Measurements from ENCODE around the gene SH3BP2. TPM values are rescaled to one million over a fixed set of nuclear protein-coding genes. Genes with fewer than 3 reads are reported as not detected.
A peak's percentile ranks its signal among the peaks of the same experiment; 100 is the strongest.

Gene SH3BP2
- total RNA-seq, 1 donor from 2014 or later = 85.3 TPM

DNA sequence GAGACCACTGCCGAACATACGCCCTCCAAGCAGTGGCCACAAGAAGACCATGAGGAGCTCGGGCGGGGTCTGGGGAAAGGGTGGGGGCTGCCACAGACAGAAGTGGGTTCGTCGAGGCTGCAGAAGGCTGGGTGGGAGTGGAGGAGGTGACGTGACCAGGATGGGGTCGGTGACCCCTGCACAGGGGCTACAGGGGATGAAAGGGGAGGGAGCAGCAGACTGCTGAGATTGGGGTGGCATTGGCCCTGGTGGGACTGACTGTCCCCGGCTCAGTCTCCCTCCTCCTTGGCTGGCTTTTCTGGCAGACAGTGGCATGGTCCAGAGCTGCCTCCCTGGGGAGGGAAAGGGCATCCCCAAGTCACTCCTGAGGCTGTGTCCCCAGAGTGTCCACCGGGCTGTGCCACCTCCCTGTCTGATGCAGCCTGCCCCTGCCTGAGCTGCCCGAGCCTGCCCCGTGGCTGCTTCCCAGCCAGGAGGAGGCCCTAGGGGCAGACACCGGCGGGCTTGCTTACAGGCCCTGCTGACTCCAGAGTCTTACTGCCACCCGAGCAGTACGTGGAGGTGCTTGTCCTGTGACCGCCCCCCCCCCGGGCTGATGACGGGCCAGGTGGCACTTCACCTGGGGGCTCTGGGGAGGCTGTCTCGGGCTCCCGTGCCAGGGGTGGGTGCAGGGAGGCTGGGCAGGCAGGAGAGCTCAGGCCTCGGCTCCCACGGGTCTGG, 7.2 kb downstream of the SH3BP2 start:
- TF ChIP-seq, protein P1, sequence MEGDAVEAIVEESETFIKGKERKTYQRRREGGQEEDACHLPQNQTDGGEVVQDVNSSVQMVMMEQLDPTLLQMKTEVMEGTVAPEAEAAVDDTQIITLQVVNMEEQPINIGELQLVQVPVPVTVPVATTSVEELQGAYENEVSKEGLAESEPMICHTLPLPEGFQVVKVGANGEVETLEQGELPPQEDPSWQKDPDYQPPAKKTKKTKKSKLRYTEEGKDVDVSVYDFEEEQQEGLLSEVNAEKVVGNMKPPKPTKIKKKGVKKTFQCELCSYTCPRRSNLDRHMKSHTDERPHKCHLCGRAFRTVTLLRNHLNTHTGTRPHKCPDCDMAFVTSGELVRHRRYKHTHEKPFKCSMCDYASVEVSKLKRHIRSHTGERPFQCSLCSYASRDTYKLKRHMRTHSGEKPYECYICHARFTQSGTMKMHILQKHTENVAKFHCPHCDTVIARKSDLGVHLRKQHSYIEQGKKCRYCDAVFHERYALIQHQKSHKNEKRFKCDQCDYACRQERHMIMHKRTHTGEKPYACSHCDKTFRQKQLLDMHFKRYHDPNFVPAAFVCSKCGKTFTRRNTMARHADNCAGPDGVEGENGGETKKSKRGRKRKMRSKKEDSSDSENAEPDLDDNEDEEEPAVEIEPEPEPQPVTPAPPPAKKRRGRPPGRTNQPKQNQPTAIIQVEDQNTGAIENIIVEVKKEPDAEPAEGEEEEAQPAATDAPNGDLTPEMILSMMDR (IDR thresholded peaks at IDR 0.05; ENCODE audit: partially characterized antibody, unreplicated experiment) = no peak
- DNase-seq = peak; percentile 32
- Mint-ChIP-seq H3K27ac (ENCODE audit: unreplicated experiment) (no peak overlapping the region), H3K4me1 (ENCODE audit: low read depth, unreplicated experiment) (no peaks in the 10 kb centered on the region), H3K27me3 (ENCODE audit: unreplicated experiment) (peaks cover 2% of the 10 kb centered on the region), H3K36me3 (ENCODE audit: unreplicated experiment) (no peaks in the 10 kb centered on the region), H3K9me3 (ENCODE audit: unreplicated experiment) (no peaks in the 10 kb centered on the region), H3K4me3 (ENCODE audit: unreplicated experiment) (no peak overlapping the region)

DNA sequence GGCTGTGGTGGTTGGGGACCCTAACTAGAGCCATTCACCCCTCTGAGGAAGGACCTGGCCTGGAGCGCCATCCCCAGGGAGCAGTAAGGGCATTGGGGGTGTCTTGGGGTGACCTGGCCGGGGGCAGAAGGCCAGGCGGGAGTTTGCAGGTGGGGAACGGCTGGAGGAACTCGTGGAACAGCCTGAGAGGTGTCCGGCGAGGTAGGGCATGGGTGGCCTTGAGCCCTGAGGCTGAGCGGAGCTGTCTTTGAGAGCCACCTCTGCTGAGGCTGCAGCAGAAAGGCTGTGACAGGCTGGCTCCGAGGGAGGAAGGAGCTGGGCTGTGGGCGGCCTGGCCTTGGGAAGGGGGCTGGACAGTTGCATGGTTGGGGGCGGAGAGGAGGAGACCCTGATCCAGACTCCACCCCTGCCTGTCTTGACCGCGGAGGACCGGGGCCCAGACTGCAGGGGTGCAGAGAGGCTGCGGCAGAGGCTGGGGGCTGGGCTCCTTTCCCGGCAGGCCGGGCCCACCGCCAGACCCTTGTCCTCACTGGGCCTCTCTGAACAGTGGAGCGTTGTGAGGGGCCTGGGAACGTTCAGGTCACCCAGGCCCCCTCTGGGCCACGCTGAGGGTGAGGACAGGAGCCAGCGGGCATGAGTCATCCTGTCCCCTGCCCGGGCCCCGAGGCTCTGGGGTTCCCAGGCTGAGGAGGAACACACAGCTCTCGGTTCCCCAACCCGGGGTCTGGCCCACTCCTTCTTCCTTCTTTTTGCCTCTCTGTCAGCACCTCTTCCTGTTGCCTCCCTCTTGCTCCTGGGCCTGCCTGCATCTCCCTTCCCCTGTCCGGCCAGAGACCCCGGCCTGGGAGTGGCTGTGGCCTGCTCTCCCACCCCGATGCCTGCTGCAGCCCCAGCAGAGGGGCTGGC, 8.1 kb downstream of the SH3BP2 start:
- DNase-seq = peak; percentile 46
- Mint-ChIP-seq H3K27me3 (ENCODE audit: unreplicated experiment) (peaks cover 2% of the 10 kb centered on the region), H3K9me3 (ENCODE audit: unreplicated experiment) (no peaks in the 10 kb centered on the region), H3K4me1 (ENCODE audit: low read depth, unreplicated experiment) (no peaks in the 10 kb centered on the region), H3K27ac (ENCODE audit: unreplicated experiment) (no peak overlapping the region), H3K4me3 (ENCODE audit: unreplicated experiment) (no peak overlapping the region), H3K36me3 (ENCODE audit: unreplicated experiment) (no peaks in the 10 kb centered on the region)
- TF ChIP-seq, protein P1 (IDR thresholded peaks at IDR 0.05; ENCODE audit: partially characterized antibody, unreplicated experiment) = no peak

DNA sequence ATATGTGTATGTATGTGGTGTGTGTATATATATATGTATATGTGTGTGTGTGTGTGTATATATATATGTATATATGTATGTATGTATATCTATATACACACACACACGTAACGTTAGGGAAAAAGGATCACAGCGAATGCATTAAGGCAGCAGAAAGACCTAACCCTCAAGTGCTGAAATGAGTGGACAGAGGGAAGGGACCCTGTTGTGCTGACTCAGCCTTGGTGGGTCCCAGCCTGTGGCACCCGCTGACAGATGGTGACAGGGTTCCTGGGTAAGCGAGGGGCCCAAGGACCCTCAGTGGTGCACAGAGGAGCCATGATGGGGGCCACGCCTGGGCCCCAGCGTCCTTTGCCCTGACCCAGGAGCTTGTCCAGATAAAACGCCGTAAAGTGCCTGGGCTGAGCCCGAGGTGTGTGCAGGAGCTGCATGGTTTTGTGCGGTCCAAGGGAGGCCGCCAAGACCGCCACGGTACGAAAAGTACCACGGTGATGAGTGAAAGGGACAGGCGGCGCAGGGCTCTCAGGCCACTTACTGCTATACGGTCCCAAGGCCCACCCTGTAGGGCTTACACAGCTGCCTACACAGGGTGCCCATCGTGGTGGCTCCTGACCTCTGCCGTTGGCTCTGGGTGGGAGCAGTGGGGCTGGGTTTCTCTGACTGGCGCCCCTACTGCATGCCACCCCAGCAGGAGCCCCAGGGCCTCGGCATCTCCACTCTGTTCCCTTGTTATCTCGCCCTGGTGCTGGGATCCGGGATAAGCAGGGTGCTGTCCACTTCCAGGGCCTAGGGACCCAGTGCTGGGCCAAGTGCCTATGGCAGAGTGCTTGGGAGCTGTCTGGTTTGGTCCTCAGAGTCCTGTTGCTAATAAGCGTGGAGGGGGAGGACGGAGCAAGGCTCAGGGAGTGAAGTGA, 10.0 kb downstream of the SH3BP2 start:
- DNase-seq = no peak
- Mint-ChIP-seq H3K9me3 (ENCODE audit: unreplicated experiment) (peaks cover 6% of the 10 kb centered on the region), H3K4me1 (ENCODE audit: low read depth, unreplicated experiment) (peaks cover 5% of the 10 kb centered on the region), H3K4me3 (ENCODE audit: unreplicated experiment) (no peak overlapping the region), H3K36me3 (ENCODE audit: unreplicated experiment) (no peaks in the 10 kb centered on the region), H3K27me3 (ENCODE audit: unreplicated experiment) (peaks cover 3% of the 10 kb centered on the region), H3K27ac (ENCODE audit: unreplicated experiment) (no peak overlapping the region)
- TF ChIP-seq, protein P1 (IDR thresholded peaks at IDR 0.05; ENCODE audit: partially characterized antibody, unreplicated experiment) = no peak

DNA sequence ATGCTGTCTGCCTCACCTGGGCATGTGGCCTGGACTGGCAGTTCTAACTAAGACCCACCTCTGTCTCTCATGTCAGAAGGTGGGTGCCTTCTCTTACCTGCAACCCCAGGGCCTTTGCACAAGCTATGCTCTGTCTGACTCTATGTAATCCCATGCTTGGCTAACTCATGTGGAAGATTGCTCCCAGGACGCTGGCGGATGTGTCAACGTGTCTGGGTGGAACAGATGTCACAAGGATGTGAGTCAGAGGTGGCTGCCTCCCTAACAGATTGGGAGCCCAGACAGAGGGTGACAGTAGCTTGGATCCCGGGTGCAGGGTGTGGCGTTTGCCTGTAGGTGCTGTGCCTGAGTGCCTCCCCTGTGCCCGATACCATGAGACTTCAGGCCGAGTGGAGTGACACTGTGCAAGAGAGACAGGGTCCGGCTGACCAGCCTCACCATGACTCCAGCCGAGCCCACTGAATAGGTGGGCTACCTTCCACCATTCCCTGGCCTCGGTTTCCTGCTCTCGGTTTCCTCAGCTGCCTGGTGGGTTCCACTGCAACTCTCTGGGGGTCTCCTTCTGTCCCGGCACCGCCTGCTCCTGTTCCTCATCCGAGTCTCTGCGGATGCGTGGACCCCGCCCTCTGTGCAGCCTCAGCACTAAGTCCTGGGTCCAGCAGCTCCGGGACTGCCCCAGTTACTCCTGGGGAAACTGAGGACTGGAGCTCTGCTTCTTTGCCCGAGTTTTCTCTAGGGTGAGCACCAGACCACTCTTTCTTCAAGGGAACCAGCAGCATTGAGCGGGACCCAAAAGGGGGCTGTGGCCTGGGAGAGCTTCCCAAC, 11.0 kb downstream of the SH3BP2 start:
- Mint-ChIP-seq H3K4me1 (ENCODE audit: low read depth, unreplicated experiment) (peaks cover 5% of the 10 kb centered on the region), H3K9me3 (ENCODE audit: unreplicated experiment) (peaks cover 6% of the 10 kb centered on the region), H3K4me3 (ENCODE audit: unreplicated experiment) (no peak overlapping the region), H3K36me3 (ENCODE audit: unreplicated experiment) (no peaks in the 10 kb centered on the region), H3K27me3 (ENCODE audit: unreplicated experiment) (peaks cover 3% of the 10 kb centered on the region), H3K27ac (ENCODE audit: unreplicated experiment) (no peak overlapping the region)
- TF ChIP-seq, protein P1 (IDR thresholded peaks at IDR 0.05; ENCODE audit: partially characterized antibody, unreplicated experiment) = no peak
- no peak for DNase-seq
